Measurements from ENCODE around the gene OR51B6. TPM values are rescaled to one million over a fixed set of nuclear protein-coding genes. Genes with fewer than 3 reads are reported as not detected.

OR51B6 gene
- total and polyA plus RNA-seq, 9 of the 15 experiments (the other 6 are each of a cell fraction or from before 2014, with no cell fraction given): 0.06 to 0.97 TPM; not detected in 7

DNA sequence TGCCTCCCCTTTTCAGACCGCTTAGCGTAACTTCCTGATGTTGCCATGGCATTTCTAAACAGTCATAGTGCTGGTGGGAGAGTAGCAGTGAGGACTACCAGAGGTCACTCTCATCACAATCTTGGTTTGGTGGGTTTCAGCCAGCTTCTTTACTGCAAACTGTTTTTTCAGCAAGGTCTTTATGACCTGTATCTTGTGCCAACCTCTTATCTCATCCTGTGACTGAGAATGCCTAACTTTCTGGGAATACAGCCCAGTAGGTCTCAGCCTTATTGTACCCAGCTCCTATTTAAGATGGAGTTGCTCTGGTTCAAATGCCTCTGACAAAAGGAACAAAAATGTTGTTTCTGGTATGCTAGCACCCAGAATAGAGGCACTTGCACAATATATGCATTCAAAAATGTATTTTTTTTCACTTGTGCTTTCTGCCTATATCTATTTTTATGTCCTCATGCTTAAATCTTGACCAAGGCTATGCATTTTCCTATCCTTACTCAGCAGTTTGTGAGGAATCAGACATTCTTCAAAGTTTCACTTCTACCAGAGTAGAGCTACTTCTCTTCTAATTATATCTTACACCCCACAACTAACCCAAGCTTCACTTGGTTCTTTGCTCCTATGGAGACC is 16.3 kb downstream of the OR51B6 start (continued):
- TF ChIP-seq, protein P1, sequence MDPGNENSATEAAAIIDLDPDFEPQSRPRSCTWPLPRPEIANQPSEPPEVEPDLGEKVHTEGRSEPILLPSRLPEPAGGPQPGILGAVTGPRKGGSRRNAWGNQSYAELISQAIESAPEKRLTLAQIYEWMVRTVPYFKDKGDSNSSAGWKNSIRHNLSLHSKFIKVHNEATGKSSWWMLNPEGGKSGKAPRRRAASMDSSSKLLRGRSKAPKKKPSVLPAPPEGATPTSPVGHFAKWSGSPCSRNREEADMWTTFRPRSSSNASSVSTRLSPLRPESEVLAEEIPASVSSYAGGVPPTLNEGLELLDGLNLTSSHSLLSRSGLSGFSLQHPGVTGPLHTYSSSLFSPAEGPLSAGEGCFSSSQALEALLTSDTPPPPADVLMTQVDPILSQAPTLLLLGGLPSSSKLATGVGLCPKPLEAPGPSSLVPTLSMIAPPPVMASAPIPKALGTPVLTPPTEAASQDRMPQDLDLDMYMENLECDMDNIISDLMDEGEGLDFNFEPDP (CRISPR knock-in tag; IDR thresholded peaks at IDR 0.05): 0 out of 2 replicates have a peak, but pooled peaks have one; percentile 40
- TF ChIP-seq DDX20 (tag; IDR thresholded peaks at IDR 0.05; ENCODE audit: low read depth) (peak; percentile 69; the same call in 1 of the 2 replicates), BHLHE40 (IDR thresholded peaks at IDR 0.05; ENCODE audit: low read length) (no peak), ZNF23 (CRISPR knock-in tag; IDR thresholded peaks at IDR 0.05) (0 out of 2 replicates have a peak, but pooled peaks have one; percentile 52), HOXB6 (CRISPR knock-in tag; IDR thresholded peaks at IDR 0.05; ENCODE audit: borderline replicate concordance) (no peak), ZNF764 (CRISPR knock-in tag; IDR thresholded peaks at IDR 0.05; ENCODE audit: low read depth) (no peak), MCM2 (IDR thresholded peaks at IDR 0.05; ENCODE audit: low read depth) (no peak), IFI16 (CRISPR knock-in tag; IDR thresholded peaks at IDR 0.05) (0 out of 2 replicates have a peak, but pooled peaks have one; percentile 17), SAFB (IDR thresholded peaks at IDR 0.05; ENCODE audit: borderline replicate concordance, low read depth, low read length) (no peak)
- TF ChIP-seq, protein P2, sequence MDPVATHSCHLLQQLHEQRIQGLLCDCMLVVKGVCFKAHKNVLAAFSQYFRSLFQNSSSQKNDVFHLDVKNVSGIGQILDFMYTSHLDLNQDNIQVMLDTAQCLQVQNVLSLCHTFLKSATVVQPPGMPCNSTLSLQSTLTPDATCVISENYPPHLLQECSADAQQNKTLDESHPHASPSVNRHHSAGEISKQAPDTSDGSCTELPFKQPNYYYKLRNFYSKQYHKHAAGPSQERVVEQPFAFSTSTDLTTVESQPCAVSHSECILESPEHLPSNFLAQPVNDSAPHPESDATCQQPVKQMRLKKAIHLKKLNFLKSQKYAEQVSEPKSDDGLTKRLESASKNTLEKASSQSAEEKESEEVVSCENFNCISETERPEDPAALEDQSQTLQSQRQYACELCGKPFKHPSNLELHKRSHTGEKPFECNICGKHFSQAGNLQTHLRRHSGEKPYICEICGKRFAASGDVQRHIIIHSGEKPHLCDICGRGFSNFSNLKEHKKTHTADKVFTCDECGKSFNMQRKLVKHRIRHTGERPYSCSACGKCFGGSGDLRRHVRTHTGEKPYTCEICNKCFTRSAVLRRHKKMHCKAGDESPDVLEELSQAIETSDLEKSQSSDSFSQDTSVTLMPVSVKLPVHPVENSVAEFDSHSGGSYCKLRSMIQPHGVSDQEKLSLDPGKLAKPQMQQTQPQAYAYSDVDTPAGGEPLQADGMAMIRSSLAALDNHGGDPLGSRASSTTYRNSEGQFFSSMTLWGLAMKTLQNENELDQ (CRISPR knock-in tag; IDR thresholded peaks at IDR 0.05; ENCODE audit: borderline replicate concordance): no peak
- TF ChIP-seq, protein P3, sequence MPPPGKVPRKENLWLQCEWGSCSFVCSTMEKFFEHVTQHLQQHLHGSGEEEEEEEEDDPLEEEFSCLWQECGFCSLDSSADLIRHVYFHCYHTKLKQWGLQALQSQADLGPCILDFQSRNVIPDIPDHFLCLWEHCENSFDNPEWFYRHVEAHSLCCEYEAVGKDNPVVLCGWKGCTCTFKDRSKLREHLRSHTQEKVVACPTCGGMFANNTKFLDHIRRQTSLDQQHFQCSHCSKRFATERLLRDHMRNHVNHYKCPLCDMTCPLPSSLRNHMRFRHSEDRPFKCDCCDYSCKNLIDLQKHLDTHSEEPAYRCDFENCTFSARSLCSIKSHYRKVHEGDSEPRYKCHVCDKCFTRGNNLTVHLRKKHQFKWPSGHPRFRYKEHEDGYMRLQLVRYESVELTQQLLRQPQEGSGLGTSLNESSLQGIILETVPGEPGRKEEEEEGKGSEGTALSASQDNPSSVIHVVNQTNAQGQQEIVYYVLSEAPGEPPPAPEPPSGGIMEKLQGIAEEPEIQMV (tag; conservative IDR thresholded peaks at IDR 0.05; ENCODE audit: low read depth): 0 out of 2 replicates have a peak, but pooled peaks have one; percentile 44
- TF ChIP-seq, protein P4, sequence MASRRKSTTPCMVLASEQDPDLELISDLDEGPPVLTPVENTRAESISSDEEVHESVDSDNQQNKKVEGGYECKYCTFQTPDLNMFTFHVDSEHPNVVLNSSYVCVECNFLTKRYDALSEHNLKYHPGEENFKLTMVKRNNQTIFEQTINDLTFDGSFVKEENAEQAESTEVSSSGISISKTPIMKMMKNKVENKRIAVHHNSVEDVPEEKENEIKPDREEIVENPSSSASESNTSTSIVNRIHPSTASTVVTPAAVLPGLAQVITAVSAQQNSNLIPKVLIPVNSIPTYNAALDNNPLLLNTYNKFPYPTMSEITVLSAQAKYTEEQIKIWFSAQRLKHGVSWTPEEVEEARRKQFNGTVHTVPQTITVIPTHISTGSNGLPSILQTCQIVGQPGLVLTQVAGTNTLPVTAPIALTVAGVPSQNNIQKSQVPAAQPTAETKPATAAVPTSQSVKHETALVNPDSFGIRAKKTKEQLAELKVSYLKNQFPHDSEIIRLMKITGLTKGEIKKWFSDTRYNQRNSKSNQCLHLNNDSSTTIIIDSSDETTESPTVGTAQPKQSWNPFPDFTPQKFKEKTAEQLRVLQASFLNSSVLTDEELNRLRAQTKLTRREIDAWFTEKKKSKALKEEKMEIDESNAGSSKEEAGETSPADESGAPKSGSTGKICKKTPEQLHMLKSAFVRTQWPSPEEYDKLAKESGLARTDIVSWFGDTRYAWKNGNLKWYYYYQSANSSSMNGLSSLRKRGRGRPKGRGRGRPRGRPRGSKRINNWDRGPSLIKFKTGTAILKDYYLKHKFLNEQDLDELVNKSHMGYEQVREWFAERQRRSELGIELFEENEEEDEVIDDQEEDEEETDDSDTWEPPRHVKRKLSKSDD (conservative IDR thresholded peaks at IDR 0.05; ENCODE audit: low read length): no peak
- TF ChIP-seq, protein P5, sequence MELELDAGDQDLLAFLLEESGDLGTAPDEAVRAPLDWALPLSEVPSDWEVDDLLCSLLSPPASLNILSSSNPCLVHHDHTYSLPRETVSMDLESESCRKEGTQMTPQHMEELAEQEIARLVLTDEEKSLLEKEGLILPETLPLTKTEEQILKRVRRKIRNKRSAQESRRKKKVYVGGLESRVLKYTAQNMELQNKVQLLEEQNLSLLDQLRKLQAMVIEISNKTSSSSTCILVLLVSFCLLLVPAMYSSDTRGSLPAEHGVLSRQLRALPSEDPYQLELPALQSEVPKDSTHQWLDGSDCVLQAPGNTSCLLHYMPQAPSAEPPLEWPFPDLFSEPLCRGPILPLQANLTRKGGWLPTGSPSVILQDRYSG (tag; conservative IDR thresholded peaks at IDR 0.05; ENCODE audit: low read depth): peak; percentile 72
- TF ChIP-seq, protein P6, sequence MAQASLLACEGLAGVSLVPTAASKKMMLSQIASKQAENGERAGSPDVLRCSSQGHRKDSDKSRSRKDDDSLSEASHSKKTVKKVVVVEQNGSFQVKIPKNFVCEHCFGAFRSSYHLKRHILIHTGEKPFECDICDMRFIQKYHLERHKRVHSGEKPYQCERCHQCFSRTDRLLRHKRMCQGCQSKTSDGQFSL (CRISPR knock-in tag; IDR thresholded peaks at IDR 0.05): no peak
- TF ChIP-seq, protein P6 (tag; IDR thresholded peaks at IDR 0.05): peak in 1 of 2 experiments; percentile 70; a peak in 1 of 4 replicates

Measured in K562 (cell line).